Suprapubic skin (tissue), 3 donors: Measurements from ENCODE around the gene MALRD1.

Experiments used
- CTCF ChIP-seq, 2 donors: fragments of 200-600 bp in 1 of 2; fragments of 450-650 bp in 1 of 2; sonication (generic) in 1 of 2; IDR thresholded peaks; one replicate each; pipeline ENCODE4 v1.5.1; 2016 to 2019; ENCODE audit warnings: antibody characterized with exemption in 2 of 2, mild to moderate bottlenecking in 1 of 2, moderate library complexity in 1 of 2
- EP300 ChIP-seq: sonication (generic); formaldehyde crosslinking; IDR thresholded peaks from one replicate; pipeline ENCODE4 v1.6.1; 2017; ENCODE audit warnings: antibody characterized with exemption
- POLR2A ChIP-seq, 2 donors: fragments of 450-650 bp; IDR thresholded peaks; one replicate each; pipeline ENCODE4 v1.6.1; 2017; ENCODE audit warnings: antibody characterized with exemption in 2 of 2, mild to moderate bottlenecking in 2 of 2, moderate library complexity in 2 of 2

DNA sequence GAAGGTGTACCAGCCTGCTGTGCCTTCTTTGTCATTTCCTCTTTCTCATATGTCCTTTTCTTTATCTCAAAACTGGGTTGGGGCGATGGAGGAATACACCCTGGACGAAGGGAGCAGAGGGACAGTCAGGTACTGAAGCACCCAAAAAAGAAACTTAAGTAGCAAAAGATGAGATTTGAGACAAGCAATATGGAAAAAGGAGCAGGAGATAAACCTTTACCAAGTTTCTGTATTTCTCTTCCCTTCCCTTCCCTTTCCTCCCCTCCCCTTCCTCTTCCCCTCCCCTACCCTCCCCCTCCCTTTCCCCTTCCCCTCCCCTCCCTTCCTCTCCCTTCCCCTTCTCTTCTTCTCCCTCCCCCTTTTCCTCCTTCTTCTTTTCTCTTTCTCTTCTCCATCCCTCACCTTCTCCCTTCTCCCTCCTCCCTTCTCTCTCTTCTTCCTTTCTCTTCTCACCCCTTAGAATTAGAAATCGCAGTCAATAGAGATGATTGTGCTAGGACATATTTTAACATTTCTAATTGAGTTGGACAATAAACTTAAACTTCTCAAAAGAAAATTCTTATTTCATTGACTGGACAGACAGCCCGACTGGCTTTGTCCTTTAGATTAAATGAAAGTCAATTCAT lies 652.9 kb downstream of the MALRD1 start:
- no peak for TF ChIP-seq CTCF (IDR thresholded peaks at IDR 0.05)
- TF ChIP-seq POLR2A (IDR thresholded peaks at IDR 0.05): no peak
- TF ChIP-seq EP300: no peak
